HG03571 (cell line): ENCODE results near the gene GLG1.

Source experiments
- ATAC-seq: cut with Tn5 transposase; IDR thresholded peaks from one replicate; pipeline ENCODE4 v1.9.1; 2021; ENCODE audit not compliant: unreplicated experiment

The GLG1 gene

DNA sequence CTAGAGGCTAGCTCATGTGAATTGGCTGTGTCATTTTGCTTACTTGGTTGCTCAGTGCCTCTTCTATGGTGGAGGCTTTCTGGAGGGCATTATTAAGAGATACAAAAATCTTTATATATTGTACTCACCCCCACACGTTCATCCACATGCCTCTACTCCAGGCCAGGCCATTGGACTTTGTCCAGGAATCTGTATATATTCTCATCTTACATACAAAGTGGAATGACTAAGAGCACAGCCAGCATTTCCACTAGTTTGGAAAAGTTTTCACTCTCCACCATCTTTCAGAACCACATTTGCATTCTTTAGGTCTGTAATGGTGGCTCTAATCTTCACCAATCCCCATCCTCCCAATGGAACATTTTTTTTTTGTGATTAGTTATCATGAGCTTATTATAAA lies 4.8 kb upstream of the GLG1 start:
- ATAC-seq: no peak

DNA sequence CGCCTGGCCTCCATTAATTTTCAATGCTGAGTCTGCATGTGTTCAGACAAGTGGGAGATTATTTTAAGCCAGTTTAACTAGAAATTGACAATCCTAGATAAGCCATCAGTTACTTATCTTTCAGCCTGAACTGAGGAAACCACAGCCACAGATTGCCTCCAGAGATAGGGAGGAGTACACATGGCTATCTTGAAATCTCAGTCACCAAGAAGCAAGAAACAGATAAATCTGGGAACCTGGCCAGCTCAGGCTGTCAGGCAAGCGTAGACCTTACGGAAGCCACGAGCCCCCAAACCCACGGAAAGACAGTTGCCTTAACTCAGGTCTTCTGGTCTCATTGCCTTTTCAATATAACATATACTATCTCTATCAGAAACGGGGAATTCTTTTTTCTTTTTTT lies 2.0 kb upstream of the GLG1 start:
- no peak for ATAC-seq

DNA sequence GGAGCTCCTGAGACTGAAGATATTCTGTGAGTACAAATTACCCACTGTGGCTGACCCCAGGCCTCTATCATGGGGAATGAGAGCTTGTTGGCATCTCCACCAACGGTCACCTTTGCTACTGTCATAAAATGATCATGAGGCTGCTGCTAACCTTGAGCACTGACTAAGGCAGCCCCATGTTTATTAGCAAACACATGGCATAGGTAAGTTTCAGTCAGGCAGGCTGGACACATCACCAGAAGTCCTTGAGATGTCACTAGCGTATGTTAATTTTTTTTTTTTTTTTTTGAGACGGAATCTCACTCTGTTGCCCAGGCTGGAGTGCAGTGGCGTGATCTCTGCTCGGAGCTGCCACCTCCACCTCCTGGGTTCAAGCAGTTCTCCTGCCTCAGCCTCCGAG lies 1.5 kb upstream of the GLG1 start:
- ATAC-seq: no peak

DNA sequence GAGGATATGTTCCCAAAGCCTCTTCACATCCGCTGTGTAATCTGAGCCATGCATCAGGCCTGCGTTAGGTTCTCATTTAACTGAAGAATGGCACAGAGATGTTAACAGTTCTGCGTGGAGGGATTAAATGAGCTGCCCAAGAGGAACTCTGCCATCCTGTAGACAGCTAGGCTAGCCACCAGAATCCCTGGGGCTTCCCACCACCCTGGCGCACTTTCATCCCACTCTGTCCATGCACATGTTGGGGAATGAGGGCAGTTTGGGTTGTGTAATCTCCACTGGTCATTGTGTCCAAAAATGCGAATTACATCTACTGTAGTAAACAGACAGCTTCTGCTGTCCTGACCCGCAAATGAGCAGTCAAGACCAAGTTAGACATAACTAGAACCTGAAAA lies 1.0 kb upstream of the GLG1 start:
- no peak for ATAC-seq

DNA sequence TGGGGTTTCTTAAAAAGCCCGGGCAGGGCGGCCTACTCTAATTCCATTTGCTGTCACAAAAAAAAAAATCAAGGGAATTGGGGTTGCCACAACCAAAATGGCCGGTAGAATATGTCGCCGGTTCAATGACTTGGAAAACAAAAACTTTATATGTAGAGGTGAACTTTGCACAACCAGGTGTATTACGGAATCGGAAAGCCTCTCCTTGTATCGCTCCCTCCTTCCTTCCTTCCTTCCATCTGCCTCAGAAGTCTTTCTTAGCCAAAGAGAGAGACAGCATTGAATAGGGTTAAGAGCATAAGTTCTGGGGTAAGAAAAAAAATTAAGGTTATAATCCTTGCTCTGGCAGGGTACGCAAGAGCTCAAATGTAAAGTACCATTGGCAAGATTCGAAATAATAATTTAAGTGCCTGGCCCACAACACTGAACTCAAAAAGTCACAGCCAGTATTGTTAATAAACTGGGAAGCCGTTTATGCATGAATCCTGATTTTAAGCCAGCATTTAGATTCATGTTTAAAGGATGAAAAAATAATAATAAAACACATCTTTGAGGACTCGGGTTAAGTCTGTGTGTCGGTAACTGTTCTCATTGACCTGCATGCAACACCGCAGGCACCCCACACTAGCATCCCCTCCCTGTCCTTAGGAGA lies 522 bp upstream of the GLG1 start:
- ATAC-seq: peak; percentile 28

DNA sequence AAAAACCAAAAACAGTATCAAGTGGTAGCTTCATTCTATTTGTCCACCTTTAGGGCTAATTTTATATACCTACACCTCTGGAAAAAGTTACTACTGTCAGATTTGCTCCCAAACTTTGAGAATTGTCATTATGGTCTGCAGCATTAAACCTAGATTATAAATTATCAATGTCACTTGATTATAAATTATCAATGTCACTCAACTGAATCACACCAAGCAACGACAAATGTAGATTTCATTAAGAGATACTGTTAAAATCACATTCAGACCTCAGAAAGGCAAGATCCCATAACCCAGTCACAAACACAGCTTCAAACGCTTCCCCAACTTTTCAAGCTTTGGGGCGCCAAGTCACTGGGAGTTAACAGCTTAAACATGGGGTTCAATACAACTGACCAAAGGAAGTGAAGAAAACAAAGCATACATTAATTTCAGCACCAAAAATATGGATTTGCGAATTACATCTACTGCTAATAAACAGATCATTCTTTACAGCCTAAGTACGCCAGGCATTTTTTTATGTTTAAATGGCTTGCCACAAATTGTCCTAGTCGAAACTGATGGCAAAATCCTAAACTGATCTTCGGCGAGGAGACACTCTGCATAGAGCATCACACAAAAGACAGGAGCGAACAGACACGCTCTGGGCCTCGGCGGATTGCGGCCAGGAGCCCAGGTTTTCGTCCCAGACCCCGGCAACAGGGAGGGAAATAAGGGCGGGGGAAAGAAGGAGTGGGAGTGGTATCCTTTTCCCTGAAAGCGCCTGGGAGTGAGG lies 981 bp downstream of the GLG1 start:
- no peak for ATAC-seq

DNA sequence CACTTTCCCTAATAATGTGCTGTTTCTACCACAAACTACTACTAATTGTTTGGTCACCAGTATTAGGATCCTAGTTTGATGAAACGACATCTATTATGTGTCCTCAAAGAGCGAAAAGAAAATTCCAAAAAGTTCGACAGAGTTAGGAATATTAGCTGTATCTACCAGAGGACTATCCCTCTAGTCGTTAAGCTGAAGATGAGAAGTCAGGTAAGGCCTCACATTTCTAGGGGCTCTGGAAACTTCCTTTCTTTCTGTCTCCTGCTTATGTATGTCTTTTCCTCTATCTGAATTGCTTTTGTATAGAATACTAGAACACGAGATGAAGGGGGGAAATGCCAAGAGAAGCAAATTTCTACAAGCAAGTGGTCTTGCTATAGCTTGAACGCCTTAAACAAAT lies 1.6 kb downstream of the GLG1 start:
- ATAC-seq: no peak

DNA sequence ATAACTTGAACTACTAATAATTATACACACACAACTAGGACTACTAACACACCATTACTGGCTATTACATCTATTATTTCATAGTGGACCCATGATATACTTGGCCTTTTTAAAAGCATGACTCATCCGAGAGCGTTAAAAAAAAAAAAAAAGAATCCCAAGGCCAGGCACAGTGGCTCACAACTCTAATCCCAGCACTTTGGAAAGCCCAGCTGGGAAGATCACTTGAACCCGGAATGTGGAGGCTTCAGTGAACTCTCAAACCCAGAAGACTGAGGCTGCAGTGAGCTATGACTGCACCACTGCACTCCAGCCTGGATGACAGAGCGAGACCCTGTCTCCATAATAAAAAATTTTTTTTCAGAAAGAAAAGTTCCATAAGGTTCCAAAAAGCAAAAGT lies 3.1 kb downstream of the GLG1 start:
- no peak for ATAC-seq

DNA sequence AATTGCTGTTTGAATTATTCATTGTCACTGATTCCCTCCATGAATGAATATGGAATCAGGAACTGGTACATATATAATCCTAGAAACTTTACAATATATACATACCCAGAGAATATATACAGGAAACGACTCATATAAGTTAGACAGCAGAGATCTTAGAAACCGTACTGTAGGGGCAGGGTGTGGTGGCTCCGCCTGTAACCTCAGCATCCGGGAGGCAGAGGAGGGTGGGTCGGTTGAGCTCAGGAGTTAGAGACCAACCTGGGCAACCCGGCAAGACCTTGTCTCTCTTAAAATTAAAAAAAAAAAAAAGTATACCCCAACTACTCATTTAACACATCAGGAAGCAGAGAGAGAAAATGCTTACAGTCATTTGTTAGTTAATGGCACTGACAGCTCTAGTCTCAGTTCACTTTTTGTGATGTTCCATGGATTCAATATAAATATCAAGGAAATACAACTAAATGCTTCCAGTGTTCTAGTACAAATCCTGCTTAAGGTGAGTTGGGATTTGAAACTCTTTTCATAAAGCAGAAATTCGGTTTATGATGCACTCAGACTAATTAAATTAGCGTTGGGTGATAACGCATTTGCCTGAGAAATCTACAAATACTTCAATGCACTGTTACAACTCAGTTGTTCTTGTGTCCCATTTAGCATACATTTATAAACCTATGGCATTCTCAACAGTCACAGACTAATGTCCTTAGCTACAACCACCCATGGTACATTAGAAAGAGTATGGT lies 5.6 kb downstream of the GLG1 start:
- ATAC-seq: peak; percentile 66

DNA sequence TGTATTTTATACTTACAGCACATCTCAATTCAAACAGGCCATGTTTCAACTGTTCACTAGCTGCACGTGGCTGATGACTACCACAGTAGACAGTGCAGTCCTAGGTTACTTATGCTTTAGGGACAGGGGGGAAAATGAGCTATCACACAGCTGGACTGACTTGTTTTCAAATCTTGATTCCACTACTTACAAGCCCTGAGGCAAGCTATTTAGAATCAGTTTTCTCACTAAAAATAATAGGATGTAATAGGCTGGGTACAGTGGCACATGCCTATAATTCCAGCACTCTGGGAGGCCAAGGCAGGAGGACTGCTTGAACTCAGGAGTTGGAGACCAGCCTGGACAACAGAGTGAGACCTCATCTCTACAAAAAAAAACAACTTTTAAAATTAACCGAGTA lies 10.3 kb downstream of the GLG1 start:
- ATAC-seq: no peak

DNA sequence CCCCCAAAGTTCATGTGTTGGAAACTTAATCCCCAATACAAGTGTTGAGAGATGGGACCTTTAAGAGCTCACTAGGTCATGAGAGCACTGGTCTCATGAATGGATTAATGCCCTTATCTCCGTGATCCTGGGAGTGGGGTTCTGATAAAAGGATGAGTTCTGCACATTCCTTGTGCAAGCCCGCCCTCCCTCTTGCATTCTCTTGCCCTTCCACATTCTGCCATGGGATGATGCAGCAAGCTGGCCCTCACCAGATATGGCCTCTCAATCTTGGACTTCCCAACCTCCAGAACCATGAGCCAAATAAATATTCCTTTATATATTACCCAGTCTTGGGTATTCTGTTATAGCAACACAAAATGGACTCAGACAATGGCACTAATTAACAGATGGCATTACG lies 14.1 kb downstream of the GLG1 start:
- ATAC-seq: no peak

DNA sequence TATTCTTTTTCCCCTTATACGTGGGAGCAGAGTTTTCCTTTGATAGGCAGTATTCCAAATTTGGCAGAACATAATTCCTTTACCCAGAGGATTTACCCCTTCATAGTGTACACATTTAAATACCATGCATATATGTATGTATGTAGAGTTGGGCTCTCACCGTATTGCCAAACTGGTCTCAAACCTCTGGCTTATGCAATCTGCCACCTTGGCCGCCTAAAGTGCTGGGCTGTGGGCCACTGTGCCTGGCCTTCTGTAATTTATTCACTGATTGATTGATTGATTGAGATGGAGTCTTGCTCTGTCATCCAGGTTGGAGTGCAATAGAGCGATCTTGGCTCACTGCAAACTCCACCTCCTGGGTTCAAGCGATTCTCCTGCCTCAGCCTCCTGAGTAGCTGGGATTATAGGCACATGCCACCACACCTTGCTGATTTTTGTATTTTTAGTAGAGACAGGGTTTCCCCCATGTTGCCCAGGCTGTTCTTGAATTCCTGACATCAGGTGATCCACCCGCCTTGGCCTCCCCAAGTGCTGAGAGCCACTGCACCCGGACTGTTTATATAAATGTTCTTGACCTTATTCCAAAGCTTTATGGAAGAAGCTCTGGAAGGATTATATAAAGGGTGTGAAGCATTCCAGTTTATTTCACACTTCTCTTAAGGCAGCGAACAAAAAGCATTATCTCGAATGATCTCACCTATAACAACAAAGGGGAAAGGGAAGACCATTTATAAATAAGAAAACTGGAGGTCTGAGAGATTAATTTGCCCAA lies 14.9 kb downstream of the GLG1 start:
- no peak for ATAC-seq

DNA sequence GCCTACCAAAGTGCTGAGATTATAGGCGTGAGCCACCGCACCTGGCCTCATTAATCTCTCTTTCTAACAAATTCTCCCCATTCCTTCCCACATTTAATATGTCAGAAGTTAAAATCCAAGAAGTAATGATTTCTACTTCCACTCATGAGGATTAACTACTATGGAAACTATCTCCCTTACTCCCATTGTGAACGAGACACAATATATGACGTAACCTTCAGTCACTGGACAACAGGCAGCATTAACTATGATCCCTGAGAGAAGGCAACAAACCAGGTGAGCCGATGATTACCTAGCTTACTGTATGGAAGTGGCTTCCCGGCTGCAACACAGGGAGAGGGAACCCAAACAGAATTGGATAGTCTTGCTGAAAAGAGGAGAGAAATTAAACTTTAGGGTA lies 20.0 kb downstream of the GLG1 start:
- no peak for ATAC-seq

DNA sequence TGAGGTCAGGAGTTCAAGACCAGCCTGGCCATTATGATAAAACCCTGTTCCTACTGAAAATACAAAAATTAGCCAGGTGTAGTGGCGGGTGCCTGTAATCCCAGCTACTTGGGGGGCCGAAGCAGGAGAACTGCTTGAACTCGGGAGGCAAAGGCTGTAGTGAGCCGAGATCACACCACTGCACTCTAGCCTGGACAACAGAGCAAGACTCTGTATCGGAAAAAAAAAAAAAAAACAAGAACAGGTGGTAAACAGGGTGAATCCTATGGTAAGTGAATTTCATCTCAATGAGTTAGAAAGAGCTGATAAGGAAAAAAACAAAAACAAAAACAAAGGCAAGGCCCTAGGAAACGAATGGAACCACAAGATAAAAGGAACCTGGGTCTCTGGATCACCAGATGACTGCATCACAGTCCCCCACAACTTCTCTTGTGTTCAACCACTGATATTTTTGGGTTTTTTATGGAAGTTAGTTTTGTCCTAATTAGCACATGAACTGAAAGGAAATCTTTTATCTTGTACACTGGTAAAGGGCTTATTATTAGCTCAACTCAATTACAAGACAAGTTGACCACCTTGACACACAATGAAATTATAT lies 21.0 kb downstream of the GLG1 start:
- ATAC-seq: no peak

DNA sequence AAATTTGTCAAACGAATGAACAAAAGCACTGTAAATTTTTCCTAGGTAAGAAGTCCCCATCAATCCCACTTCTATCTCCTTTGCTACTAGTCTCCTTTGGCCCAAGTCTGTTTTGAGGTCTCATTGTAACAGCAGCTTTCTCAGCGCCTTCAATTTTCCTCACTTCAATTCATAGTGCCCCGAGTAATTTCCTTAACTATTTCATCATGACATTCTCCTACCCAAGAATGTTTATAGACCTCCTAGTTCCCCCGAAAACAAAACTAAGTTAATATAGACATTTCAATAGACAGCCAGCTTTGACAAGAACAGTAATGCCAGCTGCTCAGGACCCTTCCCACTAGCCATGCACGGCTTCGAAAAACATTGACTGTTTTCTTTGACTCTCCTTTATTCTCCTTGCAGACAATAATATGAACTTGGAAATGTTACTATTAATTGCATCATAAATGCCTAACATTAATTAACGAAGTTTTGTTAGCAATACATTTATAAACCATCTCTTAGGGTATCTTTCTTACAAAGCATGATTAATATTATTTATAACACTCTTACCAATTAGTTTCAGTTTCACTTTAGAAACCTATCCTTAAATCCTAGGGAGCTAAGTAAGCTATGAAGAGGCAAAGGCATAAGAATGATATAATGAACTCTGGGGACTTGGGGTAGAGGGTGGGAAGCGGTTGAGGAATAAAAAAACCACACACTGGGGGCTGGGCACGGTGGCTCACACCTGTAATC lies 22.8 kb downstream of the GLG1 start:
- ATAC-seq: no peak

DNA sequence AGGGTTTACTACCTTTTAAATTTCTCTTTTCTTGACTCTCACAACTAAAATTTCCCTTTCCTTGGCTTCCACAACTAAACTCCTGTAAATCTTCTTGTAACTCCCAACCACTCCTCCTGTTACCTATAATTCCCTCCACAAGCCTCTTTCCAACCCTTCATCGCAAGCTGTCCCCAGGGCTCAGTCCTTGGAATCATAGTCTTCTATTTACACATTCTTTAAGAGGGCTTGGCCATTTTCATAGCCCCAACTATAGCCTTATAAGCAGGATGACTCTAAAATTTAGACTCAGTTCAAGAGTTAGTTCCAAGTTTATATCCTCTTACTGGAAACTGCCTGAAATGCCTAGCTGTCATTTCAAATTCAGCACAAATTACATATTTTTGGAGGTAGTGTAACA lies 23.9 kb downstream of the GLG1 start:
- no peak for ATAC-seq

DNA sequence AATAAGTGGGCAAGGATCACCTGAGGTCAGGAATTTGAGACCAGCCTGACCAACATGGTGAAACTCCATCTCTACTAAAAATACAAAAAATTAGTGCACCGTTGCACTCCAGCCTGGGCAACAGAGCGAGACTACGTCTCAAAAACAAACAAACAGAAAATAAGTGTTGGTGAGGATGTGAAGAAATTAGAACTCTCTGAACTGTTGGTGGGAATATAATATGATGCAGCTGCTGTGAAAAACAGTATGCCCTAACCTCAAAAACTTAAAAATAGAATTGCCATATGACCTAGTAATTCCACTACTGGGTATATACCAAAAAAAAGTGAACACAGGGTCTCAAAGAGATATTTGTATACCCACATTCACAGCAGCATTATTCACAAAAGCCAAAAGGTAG lies 26.1 kb downstream of the GLG1 start:
- ATAC-seq: no peak

DNA sequence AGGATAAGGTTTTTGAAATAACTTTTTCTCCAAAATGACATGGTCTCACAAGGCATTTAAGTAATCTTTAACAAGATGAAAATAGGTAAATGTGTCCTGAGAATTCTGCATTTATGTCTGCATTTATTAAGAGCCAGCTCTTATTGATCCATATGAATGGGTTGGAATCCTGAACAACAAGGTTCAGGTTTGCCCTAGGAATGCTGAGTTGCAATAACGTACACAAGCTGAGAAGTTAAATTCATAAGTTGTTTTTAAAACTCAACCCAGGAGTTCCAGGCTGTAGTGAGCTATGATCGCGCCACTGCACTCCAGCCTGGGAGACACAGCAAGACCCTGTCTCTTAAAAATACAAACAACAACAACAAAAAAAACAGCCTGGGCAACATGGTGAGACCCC lies 28.1 kb downstream of the GLG1 start:
- ATAC-seq: no peak

DNA sequence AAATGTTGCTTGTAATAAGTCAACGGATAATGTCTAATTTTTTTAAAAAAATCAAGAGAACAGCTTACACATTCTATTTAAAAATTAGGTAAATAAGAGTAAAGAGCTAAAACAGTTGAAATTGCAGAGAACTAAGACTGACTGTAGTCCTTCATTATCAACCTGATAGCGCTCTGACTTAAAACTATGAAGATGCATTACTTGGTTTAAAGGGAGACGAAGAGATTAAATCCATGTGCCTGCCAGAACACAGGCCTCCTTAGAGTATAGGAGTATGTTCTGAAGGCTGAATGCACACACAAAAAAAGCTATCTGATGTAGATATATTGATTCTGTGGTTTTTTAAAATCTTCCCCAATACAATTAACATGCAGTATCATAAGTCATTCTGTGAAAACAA lies 28.5 kb downstream of the GLG1 start:
- ATAC-seq: no peak

DNA sequence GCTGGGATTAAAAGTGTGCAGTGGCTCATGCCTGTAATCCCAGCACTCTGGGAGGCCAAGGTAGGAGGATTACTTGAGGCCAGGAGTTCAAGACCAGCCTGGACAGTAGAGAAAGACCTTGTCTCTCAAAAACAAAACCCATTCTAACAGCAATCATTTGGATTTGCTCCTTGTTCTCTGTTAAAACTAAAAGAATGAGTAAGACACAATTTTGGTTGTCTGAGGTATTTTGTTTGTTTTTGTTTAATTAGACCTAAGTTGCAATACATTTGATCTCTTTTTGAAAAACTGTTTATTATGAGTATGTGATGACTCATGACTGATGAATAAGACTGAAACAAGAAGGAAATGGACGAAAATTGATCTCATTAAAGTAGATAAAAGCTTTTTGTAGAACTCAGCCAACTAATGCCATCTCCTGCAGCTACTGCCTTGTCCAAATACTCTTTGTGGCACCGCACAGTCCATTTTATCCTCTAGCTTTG lies 29.0 kb downstream of the GLG1 start:
- ATAC-seq: no peak
